Measurements from ENCODE around the gene PPP1R3A.

The PPP1R3A gene

GRCh38 chr7:113828581-113828980, 90.2 kb downstream of the PPP1R3A start:
- no peak for DNase-seq (ENCODE audit: low read depth)
- no peak for TF ChIP-seq CTCF (conservative IDR thresholded peaks at IDR 0.05; ENCODE audit: control insufficient read depth, insufficient read depth, low read depth, low read length)
- H3K4me3 ChIP-seq (ENCODE audit: control insufficient read depth, low read depth, low read length): no peak overlapping the region

Measured in fibroblast of mammary gland (primary cell).